Adrenal gland (tissue), 5 donors: Measurements from ENCODE around the gene KIF22.

Experiments
- CTCF ChIP-seq, 6 experiments: fragments of 450-650 bp in 4 of 6; fragments of 200-600 bp in 2 of 6; sonication (generic) in 1 of 6; IDR thresholded peaks; 1 replicate in 5 of 6; 2 replicates in 1 of 6; pipeline versions ENCODE4 v1.5.1 to v1.8.0; 2016 to 2021; ENCODE audit warnings: antibody characterized with exemption in 6 of 6, mild to moderate bottlenecking in 2 of 6, moderate library complexity in 1 of 6
- POLR2A ChIP-seq, 2 donors: fragments of 450-650 bp; IDR thresholded peaks; one replicate each; pipeline ENCODE4 v1.6.1; 2017; ENCODE audit warnings: antibody characterized with exemption in 2 of 2, mild to moderate bottlenecking in 2 of 2, moderate library complexity in 1 of 2
- donor health status: DM: no; HTN: no; CAD: no.

GRCh38 chr16:29744541-29745101 is 45.9 kb upstream of the KIF22 start:
- TF ChIP-seq CTCF (IDR thresholded peaks at IDR 0.05) (no peak), POLR2A (IDR thresholded peaks at IDR 0.05) (no peak)
